Measurements from ENCODE around the gene UGT1A7.
"Not testable (repeated sequence)": the region's sequence is repeated elsewhere in the genome, so short reads cannot be mapped to it uniquely, and the experiment has no call there.

The UGT1A7 gene

DNA sequence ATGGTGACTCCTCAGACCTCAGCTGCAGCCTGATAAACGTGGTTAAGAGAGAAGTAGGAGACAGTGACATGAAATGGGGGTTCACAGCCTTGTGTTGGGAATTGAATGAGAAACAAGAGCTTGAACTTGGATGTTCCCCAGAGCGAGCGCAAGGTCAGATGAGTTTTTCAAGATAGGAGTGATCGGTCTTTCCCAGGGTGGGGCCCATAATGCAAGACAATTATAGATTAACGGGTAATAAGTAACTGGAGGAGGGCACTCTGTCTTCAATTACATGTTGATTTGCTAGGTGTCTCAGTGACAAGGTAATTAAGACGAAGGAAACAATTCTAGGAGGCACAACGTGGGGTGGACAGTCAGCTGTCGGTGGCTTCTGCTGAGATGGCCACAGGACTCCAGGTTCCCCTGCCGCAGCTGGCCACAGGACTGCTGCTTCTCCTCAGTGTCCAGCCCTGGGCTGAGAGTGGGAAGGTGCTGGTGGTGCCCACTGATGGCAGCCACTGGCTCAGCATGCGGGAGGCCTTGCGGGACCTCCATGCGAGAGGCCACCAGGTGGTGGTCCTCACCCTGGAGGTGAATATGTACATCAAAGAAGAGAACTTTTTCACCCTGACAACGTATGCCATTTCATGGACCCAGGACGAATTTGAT lies 31.0 kb downstream of the UGT1A7 start, which contains the start of gene UGT1A5:
Gene UGT1A5, plus strand, starts transcription at position 297 of the 651 bp plus-strand sequence. Its CDS starts 85 bp downstream, at position 382.
- no peak for DNase-seq (ENCODE audit: low read depth)

DNA sequence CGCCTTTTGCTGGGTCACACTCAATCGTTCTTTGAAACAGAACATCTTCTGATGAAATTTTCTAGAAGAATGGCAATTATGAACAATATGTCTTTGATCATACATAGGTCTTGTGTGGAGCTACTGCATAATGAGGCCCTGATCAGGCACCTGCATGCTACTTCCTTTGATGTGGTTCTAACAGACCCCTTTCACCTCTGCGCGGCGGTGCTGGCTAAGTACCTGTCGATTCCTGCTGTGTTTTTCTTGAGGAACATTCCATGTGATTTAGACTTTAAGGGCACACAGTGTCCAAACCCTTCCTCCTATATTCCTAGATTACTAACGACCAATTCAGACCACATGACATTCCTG lies 31.5 kb downstream of the UGT1A7 start:
- no peak for DNase-seq (ENCODE audit: low read depth)

DNA sequence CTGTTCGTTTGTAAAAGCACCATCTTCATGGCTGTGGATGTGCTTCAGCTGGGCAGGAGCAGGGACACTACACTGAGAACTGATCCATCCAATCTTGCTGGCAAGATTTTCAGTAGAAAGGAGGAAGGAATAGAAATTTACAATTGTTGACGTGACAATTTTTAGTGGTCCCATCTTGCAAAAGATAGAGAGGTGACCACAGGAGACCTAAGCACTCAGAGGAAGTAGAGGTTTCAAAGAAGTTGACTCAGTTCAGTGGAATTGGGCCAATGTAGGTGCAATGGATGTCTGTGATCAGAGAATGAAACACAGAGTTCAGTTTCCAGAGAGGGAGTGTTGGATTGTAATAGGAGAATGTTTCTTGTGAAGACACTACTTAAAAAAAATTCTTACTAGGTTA lies 32.4 kb downstream of the UGT1A7 start:
- no peak for DNase-seq (ENCODE audit: low read depth)

DNA sequence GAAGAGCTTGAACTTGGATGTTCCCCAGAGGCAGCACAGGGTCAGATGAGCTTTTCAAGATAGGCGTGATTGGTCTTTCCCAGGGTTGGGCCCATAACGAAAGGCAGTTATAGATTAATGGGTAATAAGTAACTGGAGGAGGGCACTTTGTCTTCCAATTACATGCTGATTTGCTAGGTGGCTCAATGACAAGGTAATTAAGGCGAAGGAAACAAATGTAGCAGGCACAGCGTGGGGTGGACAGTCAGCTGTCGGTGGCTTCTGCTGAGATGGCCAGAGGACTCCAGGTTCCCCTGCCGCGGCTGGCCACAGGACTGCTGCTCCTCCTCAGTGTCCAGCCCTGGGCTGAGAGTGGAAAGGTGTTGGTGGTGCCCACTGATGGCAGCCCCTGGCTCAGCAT lies 36.9 kb downstream of the UGT1A7 start, which contains the start of gene UGT1A4:
Gene UGT1A4, plus strand, starts transcription at position 185 of the 400 bp plus-strand sequence. Its CDS starts 85 bp downstream, at position 270.
- DNase-seq (ENCODE audit: low read depth) = no peak

DNA sequence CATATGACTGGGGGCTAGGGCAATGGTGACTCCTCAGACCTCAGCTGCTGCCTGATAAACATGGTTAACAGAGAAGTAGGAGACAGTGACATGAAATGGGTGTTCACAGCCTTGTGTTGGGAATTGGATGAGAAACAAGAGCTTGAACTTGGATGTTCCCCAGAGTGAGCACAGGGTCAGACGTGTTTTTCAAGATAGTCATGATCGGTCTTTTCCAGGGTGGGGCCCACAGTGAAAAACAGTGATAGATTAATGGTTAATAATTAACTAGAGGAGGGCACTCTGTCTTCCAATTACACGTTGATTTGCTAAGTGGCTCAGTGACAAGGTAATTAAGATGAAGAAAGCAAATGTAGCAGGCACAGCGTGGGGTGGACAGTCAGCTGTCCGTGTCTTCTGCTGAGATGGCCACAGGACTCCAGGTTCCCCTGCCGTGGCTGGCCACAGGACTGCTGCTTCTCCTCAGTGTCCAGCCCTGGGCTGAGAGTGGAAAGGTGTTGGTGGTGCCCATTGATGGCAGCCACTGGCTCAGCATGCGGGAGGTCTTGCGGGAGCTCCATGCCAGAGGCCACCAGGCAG lies 47.1 kb downstream of the UGT1A7 start, which contains the start of gene UGT1A3:
Gene UGT1A3, plus strand, starts transcription at position 320 of the 579 bp plus-strand sequence. Its CDS starts 85 bp downstream, at position 405.
- DNase-seq (ENCODE audit: low read depth) = no peak

DNA sequence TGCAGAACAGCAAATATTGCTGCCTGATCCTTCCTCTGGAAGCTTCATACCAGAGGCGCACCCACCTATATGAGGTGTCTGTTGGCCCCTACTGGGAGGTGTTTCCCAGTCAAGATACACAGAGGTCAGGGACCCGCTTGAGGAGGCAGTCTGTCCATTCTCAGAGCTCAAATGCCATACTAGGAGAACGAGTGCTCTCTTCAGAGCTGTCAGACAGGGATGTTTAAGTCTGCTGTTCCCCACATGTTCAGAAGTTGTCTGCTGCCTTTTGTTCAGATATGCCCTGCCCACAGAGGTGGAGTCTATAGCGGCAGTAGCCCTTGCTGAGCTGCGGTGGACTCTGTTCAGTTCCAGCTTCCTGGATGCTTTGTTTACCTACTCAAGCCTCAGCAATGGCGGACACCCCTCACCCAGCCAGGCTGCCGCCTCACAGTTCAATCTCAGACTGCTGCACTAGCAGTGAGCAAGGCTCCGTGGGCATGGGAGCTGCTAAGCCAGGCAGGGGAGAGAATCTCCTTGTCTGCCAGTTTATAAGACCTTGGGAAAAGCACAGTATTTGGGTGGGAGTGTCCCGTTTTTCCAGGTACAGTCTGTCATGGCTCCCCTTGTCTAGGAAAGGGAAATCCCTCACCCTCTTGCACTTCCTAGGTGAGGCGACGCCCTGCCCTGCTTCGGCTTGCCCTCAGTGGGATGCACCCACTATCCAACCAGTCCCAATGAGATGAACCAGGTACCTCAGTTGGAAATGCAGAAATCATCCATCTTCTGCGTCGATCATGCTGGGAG lies 55.4 kb downstream of the UGT1A7 start:
- not testable (repeated sequence) for DNase-seq (ENCODE audit: low read depth)

DNA sequence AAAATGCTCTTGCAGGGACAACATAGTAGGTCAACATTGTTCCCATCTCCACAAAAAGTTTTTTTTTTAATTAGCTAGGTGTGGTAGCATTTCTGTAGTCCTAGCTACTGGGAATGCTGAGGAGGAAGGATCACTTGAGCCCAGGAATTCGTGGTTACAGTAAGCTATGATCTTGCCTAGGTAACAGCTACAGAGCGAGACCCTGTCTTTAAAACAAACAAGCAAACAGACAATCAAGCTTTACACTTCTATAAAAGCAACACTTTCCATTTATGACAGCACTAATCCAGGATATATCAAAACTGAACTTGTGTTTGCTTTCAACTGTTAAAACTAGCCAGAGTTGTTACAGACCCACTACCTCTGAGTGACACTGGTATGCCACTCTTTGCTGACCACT lies 59.2 kb downstream of the UGT1A7 start:
- DNase-seq (ENCODE audit: low read depth) = no peak

DNA sequence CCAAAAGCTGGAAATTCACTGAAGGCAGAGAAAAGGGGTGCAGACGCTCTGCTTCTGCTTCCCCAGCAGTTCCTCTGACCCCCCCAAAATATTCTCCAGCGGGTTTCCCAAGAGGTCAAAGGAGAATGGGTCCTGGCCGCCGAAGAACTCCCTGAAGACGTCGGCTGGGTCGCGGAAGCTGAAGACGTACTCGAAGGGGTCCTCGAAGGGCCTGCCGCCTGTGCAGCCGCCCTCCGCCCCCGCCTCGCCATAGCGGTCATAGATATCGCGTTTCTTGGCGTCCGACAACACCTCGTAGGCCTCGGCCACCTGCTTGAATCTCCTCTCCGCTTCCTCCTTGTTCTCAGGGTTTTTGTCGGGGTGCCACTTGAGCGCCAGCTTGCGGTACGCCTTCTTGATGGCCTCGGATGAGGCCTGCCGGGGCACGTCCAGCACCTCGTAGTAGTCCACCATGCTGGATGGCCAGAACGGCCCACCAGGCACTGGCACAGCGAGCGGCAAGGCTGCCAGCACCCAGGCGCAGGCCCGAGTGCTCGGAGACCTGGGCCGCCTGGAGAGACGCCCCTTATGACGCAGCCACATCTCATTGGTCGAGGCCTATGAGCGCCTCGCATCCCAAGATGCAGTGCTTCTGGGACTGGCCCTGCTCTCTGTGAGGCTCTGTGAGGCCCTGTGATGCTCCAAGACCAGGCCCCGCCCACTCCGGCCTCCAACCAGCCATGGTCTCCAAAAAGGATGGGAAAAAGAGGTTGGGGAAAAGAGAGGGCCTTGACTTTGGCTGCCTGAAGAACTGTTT lies 62.0 kb downstream of the UGT1A7 start:
- no peak for DNase-seq (ENCODE audit: low read depth)

DNA sequence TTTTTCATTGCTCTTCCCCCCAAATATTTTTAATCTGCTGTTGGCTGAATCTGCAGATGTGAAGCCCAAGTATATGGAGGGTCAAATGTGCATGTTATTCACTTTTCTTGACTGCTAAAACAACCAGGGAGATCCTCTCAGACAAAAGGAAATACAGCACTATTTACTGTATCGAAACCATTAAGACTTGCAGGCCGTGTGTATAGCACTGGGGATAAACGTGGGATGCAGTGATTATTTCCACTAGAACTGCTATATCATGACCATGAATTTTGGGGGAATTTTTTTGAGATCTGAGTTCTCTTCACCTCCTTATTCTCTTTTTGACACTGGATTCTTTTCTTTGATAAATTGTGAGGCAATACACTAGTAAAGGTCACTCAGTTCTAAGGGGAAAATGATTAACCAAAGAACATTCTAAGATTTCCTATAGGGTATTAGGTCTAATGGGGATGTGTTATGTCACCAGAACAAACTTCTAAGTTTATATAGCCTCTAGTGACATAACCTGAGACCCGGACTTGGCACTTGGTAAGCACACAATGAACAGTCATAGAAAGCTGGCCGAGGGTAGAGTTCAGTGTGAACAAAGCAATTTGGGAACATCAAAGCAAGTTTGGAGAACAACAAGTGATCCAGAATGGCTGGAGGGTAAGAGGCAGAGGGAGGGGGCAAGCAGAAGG lies 63.5 kb downstream of the UGT1A7 start:
- no peak for DNase-seq (ENCODE audit: low read depth)

DNA sequence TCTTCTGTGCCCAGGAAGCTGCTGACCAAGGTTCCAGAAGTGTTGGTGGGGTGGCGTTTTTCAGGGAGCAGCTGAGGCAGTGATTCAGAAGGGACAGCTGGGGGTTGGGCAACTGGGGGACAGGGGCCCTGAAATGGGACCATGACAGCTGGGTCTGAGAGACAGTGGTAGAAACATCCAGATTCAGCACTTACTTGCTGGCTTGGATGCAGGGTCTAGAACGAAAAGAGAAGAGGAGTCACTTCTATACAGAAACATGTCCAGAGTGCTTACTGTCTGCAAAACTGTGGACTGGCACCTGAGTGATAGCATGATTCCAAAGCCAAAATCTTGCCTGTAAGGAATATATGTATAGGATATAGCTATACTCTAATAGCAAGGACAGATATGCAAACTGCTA lies 64.1 kb downstream of the UGT1A7 start:
- DNase-seq (ENCODE audit: low read depth) = not testable (repeated sequence)

DNA sequence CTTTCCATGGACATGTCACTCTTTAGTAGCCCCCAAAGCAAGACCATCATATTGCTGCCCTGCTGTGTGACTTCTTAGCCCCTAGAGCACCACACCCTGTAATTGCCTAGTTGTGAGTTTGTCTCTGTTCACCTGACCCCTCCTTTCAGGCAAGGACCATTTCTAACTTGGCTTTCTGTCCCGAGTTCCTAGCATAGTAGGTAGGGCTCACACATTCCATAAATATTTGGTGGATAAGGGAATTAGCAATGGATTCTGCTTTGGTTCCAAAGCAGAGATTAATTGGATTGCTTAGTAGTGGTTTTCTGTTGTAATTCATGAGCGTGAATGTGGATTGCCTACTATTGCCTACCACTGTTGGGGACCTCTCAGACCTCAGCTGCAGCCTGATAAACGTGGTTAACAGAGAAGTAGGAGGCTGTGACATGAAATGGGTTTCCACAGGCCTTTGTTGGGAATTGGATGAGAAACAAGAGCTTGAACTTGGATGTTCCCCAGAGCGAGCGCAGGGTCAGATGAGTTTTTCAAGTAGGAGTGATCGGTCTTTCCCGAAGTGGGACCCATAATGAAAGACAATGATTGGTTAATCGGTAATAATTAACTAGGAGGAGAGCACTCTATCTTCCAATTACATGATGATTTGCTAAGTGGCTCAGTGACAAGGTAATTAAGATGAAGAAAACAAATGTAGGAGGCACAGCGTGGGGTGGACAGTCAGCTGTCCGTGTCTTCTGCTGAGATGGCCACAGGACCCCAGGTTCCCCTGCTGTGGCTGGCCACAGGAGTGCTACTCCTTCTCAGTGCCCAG lies 65.0 kb downstream of the UGT1A7 start:
- DNase-seq (ENCODE audit: low read depth) = no peak

DNA sequence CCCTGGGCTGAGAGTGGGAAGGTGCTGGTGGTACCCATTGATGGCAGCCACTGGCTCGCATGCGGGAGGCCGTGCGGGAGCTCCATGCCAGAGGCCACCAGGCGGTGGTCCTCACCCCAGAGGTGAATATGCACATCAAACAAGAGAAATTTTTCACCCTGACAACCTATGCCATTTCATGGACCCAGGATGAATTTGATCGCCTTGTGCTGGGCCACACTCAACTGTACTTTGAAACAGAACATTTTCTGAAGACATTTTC lies 65.5 kb downstream of the UGT1A7 start:
- no peak for DNase-seq (ENCODE audit: low read depth)

DNA sequence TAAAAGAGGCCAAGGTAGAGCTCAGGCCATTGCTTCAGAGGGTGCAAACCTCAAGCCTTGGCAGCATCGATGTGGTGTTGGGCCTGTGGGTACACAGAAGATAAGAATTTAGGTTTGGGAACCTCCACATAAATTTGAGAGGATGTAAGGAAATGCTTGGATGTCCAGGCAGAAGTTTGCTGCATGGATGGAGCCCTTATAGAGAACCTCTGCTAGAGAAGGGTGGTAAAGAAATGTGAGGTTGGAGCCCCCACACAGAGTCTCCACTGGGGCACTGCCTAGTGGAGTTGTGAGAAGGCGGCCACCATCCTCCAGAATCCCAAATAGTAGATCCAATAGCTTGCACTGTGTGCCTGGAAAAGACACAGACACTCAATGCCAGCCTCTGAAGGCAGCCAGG lies 69.0 kb downstream of the UGT1A7 start:
- DNase-seq (ENCODE audit: low read depth) = not testable (repeated sequence)

DNA sequence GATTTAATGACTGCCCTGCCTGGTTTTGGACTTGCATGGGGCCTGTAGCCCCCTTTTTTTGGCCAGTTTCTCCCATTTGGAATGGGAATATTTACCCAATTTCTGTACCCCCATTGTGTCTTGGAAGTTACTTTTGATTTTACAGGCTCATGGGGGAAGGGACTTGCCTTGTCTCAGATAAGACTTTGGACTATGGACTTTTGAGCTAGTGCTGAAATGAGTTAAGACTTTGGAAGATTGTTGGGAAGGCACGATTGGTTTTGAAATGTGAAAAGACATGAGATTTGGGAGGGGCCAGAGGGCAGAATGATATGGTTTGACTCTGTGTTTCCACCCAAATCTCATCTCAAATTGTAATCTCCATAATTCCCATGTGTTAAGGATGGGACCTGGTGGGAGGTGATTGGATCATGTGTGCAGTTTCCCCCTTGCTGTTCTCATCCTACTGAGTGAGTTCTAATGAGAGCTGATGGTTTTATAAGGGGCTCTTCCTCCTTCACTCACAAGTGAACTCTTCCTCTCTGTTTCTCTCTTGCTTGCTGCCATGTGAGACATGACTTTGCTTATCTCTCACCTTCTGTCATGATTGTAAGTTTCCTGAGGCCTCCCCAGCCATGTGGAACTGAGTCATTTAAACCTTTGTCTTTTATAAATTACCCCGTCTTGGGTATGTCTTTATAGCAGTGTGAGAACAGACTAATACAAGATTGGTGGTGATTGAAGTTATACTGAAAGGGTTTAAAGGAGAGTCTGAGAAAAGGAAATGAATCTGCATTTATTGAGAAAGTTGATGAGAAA lies 69.7 kb downstream of the UGT1A7 start:
- not testable (repeated sequence) for DNase-seq (ENCODE audit: low read depth)

DNA sequence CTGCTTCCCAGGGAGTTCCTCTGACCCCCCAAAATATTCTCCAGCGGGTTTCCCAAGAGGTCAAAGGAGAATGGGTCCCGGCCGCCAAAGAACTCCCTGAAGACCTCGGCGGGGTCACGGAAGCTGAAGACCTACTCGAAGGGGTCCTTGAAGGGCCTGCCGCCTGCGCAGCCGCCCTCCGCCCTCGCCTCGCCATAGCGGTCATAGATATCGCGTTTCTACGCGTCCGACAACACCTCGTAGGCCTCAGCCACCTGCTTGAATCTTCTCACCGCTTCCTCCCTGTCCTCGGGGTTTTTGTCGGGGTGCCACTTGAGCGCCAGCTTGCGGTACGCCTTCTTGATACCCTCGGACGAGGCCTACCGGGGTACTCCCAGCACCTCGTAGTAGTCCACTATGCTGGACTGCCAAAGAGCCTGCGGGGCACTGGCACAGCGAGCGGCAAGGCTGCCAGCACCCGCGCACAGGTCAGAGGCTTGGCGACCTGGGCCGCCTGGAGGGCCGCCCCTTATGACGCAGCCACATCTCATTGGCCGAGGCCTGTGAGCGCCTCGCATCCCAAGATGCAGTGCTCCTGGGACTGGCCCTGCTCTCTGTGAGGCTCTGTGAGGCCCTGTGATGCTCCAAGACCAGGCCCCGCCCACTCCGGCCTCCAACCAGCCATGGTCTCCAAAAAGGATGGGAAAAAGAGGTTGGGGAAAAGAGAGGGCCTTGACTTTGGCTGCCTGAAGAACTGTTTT lies 73.3 kb downstream of the UGT1A7 start:
- DNase-seq (ENCODE audit: low read depth) = no peak

DNA sequence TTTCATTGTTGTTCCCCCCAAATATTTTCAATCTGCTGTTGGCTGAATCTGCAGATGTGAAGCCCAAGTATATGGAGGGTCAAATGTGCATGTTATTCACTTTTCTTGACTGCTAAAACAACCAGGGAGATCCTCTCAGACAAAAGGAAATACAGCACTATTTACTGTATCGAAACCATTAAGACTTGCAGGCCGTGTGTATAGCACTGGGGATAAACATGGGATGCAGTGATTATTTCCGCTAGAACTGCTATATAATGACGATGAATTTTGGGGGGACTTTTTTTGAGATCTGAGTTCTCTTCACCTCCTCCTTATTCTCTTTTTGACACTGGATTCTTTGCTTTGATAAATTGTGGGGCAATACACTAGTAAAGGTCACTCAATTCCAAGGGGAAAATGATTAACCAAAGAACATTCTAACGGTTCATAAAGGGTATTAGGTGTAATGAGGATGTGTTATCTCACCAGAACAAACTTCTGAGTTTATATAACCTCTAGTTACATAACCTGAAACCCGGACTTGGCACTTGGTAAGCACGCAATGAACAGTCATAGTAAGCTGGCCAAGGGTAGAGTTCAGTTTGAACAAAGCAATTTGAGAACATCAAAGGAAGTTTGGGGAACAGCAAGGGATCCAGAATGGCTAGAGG lies 74.9 kb downstream of the UGT1A7 start:
- DNase-seq (ENCODE audit: low read depth) = no peak

DNA sequence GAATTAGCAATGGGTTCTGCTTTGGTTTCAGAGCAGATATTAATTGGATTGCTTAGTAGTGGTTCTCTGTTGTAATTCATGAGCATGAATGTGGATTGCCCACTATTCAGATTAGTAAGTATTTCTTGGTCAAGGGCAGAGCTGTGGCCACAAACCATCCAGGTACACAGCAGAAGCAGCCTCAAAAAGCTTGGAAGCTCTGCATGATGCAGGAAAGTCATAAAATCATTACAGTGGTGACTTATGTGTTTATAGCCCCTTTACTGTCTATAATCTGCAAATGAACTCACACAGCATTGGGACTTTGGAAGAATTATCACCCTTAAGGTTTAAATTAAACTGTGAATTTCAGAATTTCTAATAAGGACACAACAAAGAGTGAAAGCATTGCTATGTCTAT lies 76.4 kb downstream of the UGT1A7 start:
- no peak for DNase-seq (ENCODE audit: low read depth)

DNA sequence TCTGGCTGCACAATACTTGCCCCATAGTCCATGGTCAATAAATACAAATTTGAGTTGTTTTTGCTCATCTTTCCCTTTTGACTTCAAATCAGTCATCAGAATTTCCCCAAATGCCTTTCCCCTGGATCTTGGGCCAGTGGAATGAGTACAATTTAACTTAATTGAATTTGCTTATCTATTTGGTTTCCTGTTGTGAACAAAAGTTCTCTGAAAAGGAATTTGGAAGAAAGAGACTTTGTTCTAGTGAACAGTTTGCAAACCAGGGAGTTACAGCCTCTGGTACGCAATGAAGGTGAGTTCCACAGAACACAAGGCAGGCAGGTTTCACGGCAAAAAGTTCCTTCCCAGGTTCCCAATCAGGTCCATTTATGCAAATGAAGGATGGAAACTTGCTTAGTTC lies 77.1 kb downstream of the UGT1A7 start:
- no peak for DNase-seq (ENCODE audit: low read depth)

DNA sequence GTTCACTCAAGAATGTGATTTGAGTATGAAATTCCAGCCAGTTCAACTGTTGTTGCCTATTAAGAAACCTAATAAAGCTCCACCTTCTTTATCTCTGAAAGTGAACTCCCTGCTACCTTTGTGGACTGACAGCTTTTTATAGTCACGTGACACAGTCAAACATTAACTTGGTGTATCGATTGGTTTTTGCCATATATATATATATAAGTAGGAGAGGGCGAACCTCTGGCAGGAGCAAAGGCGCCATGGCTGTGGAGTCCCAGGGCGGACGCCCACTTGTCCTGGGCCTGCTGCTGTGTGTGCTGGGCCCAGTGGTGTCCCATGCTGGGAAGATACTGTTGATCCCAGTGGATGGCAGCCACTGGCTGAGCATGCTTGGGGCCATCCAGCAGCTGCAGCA lies 78.3 kb downstream of the UGT1A7 start, which contains the start of gene UGT1A1:
Gene UGT1A1, plus strand, starts transcription at position 228 of the 400 bp plus-strand sequence. Its CDS starts 18 bp downstream, at position 246.
- no peak for DNase-seq (ENCODE audit: low read depth)
